AG10803 (cell line): Measurements from ENCODE around the gene B2M.
A peak's percentile ranks its signal among the peaks of the same experiment; 100 is the strongest.

Experiments
- DNase-seq: peaks from one replicate; pipeline ENCODE4 v3.0.0; 2010; ENCODE audit warnings: low read depth
- H3K4me3 ChIP-seq: 2 replicates; pipeline ENCODE4 v1.5.1; 2011; ENCODE audit warnings: mild to moderate bottlenecking, low read length, control low read depth
- TF ChIP-seq, protein P1 (sequence below): conservative IDR thresholded peaks from 2 replicates; pipeline ENCODE4 v1.5.1; 2011; ENCODE audit warnings: mild to moderate bottlenecking, low read length, control low read depth, inconsistent platforms

Gene B2M

DNA sequence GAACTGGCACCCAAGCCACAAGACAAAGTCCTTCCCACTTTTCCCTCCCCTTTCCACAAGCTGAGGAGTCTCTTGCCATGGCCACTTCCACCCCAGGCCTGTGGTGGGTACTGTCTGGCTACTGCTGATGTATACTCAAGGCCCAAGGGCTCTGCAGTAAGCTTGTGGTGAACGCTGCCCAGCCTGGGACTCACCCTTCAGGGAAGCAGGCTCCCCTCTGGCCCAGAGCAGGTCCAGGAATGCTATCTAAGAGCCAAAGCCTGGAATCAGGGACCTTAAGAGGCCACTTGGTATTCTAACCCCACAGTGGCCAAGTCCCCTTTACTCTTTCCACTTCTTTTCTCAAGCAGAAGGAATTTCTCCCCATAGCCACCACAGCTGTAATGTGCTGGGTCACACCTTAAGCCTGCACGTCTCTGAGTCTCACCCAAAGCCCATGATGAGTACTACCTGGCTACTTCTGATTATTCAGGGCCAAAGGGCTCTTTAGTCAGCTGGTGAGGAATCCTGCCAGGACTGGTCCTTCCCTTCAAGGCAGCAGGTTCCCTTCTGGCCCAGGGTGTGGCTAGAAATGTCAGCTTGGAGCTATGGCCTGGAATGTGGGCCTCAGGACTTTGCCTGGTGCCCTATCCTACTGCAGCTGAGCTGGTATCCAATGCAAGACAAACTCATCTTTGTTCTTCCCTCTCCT, 4.2 kb upstream of the B2M start:
- TF ChIP-seq, protein P1, sequence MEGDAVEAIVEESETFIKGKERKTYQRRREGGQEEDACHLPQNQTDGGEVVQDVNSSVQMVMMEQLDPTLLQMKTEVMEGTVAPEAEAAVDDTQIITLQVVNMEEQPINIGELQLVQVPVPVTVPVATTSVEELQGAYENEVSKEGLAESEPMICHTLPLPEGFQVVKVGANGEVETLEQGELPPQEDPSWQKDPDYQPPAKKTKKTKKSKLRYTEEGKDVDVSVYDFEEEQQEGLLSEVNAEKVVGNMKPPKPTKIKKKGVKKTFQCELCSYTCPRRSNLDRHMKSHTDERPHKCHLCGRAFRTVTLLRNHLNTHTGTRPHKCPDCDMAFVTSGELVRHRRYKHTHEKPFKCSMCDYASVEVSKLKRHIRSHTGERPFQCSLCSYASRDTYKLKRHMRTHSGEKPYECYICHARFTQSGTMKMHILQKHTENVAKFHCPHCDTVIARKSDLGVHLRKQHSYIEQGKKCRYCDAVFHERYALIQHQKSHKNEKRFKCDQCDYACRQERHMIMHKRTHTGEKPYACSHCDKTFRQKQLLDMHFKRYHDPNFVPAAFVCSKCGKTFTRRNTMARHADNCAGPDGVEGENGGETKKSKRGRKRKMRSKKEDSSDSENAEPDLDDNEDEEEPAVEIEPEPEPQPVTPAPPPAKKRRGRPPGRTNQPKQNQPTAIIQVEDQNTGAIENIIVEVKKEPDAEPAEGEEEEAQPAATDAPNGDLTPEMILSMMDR, result no peak
- DNase-seq, result no peak

GRCh38 chr15:44710236-44711095, 851 bp upstream of the B2M start:
- H3K4me3 ChIP-seq, result peak overlapping the region; percentile 83
- DNase-seq, result peak; percentile 22
- TF ChIP-seq, protein P1, result peak; percentile 51

More for the DNA sequence above, 4.2 kb upstream of the B2M start:
- no peak overlapping the region for H3K4me3 ChIP-seq

DNA sequence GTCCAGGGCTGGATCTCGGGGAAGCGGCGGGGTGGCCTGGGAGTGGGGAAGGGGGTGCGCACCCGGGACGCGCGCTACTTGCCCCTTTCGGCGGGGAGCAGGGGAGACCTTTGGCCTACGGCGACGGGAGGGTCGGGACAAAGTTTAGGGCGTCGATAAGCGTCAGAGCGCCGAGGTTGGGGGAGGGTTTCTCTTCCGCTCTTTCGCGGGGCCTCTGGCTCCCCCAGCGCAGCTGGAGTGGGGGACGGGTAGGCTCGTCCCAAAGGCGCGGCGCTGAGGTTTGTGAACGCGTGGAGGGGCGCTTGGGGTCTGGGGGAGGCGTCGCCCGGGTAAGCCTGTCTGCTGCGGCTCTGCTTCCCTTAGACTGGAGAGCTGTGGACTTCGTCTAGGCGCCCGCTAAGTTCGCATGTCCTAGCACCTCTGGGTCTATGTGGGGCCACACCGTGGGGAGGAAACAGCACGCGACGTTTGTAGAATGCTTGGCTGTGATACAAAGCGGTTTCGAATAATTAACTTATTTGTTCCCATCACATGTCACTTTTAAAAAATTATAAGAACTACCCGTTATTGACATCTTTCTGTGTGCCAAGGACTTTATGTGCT, 527 bp downstream of the B2M start:
- peak overlapping the region; percentile 83 for H3K4me3 ChIP-seq
- peak; percentile 30 for DNase-seq
- TF ChIP-seq, protein P1, result no peak

DNA sequence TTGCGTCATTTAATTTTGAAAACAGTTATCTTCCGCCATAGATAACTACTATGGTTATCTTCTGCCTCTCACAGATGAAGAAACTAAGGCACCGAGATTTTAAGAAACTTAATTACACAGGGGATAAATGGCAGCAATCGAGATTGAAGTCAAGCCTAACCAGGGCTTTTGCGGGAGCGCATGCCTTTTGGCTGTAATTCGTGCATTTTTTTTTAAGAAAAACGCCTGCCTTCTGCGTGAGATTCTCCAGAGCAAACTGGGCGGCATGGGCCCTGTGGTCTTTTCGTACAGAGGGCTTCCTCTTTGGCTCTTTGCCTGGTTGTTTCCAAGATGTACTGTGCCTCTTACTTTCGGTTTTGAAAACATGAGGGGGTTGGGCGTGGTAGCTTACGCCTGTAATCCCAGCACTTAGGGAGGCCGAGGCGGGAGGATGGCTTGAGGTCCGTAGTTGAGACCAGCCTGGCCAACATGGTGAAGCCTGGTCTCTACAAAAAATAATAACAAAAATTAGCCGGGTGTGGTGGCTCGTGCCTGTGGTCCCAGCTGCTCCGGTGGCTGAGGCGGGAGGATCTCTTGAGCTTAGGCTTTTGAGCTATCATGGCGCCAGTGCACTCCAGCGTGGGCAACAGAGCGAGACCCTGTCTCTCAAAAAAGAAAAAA, 1.2 kb downstream of the B2M start:
- DNase-seq, result peak; percentile 84
- TF ChIP-seq, protein P1, result no peak

DNA sequence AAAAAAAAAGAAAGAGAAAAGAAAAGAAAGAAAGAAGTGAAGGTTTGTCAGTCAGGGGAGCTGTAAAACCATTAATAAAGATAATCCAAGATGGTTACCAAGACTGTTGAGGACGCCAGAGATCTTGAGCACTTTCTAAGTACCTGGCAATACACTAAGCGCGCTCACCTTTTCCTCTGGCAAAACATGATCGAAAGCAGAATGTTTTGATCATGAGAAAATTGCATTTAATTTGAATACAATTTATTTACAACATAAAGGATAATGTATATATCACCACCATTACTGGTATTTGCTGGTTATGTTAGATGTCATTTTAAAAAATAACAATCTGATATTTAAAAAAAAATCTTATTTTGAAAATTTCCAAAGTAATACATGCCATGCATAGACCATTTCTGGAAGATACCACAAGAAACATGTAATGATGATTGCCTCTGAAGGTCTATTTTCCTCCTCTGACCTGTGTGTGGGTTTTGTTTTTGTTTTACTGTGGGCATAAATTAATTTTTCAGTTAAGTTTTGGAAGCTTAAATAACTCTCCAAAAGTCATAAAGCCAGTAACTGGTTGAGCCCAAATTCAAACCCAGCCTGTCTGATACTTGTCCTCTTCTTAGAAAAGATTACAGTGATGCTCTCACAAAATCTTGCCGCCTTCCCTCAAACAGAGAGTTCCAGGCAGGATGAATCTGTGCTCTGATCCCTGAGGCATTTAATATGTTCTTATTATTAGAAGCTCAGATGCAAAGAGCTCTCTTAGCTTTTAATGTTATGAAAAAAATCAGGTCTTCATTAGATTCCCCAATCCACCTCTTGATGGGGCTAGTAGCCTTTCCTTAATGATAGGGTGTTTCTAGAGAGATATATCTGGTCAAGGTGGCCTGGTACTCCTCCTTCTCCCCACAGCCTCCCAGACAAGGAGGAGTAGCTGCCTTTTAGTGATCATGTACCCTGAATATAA, 2.0 kb downstream of the B2M start:
- DNase-seq, result peak; percentile 40
- TF ChIP-seq, protein P1, result peak; percentile 52
- H3K4me3 ChIP-seq, result peak overlapping the region; percentile 83

More for the DNA sequence above, 1.2 kb downstream of the B2M start:
- H3K4me3 ChIP-seq, result peak overlapping the region; percentile 83

GRCh38 chr15:44715142-44715796, 4.0 kb downstream of the B2M start:
- no peak for DNase-seq
- H3K4me3 ChIP-seq, result no peak overlapping the region
- TF ChIP-seq, protein P1, result no peak
